Melanocyte of skin (primary cell): ENCODE measurements around the gene BRIX1. TPM values are rescaled to one million over a fixed set of nuclear protein-coding genes. Genes with fewer than 3 reads are reported as not detected.

Experiments used
- total RNA-seq, 2 donors: library from RNA; depleted of rRNA; stranded (reverse); fragments of >200 nt; gene quantifications; 2 replicates each; pipeline ENCODE4 v1.2.3, GENCODE V29; 2012

The BRIX1 gene
- 10 to 100 TPM; 26.8 to 76.6 TPM for total RNA-seq

GRCh38 chr5:34915139-34915855, at the start of gene BRIX1, which contains the start of gene RAD1:
Gene BRIX1, plus strand, starts transcription at chr5:34915711. Its CDS starts 28 bp downstream, at chr5:34915739.
Gene RAD1, minus strand, starts transcription at chr5:34915504. Its CDS starts 612 bp downstream, at chr5:34914892.

GRCh38 chr5:34929134-34929719, 13.7 kb downstream of the BRIX1 start, which contains the start of gene DNAJC21:
Gene DNAJC21, plus strand, starts transcription at chr5:34929559. Its CDS starts 261 bp downstream, at chr5:34929820.

Other genes with a start within 250 kb of the BRIX1 start
- gene TTC23L, start 76.5 kb upstream of the BRIX1 start, total RNA-seq: 1 to 10 TPM in 1 of 2 donors, under 1 TPM in 1; under 0.01 to 1.4 TPM
- 10 to 100 TPM; 21.0 to 35.0 TPM for gene RAD1, start 207 bp upstream of the BRIX1 start, total RNA-seq
- 10 to 100 TPM; 12.7 to 16.7 TPM for gene DNAJC21, start 13.8 kb downstream of the BRIX1 start, total RNA-seq
- gene AGXT2, start 132.2 kb downstream of the BRIX1 start, total RNA-seq: not detected